Activated CD4-positive, alpha-beta T cell treated with anti-CD3 and anti-CD28 coated beads, Interleukin-2, amount 10 ng/mL, durations not matched to agents 7 days and 5 days (primary cell): Measurements from ENCODE around the gene DYNLL1. TPM values are rescaled to one million over a fixed set of nuclear protein-coding genes. Genes with fewer than 3 reads are reported as not detected.

Experiments used
- CTCF ChIA-PET: fragments of 350-600 bp; sonication (Branson Sonifier 250); formaldehyde crosslinking; loops from one replicate; lab custom pipeline; 2021; ENCODE audit warnings: antibody characterized with exemption; lab: Charles Lee
- POLR2A ChIA-PET: fragments of 350-600 bp; sonication (Branson Sonifier 250); formaldehyde crosslinking; loops from one replicate; lab custom pipeline; 2021; ENCODE audit warnings: antibody characterized with exemption; lab: Charles Lee
- DNase-seq: peaks from one replicate; pipeline ENCODE4 v3.0.0-alpha.2; 2020
- H3K27ac Mint-ChIP-seq: one replicate; pipeline ENCODE4 v1.8.0; 2021; ENCODE audit warnings: mild to moderate bottlenecking, moderate library complexity, mixed read lengths
- H3K27me3 Mint-ChIP-seq: one replicate; pipeline ENCODE4 v1.8.0; 2021; ENCODE audit warnings: mixed read lengths
- H3K36me3 Mint-ChIP-seq: one replicate; pipeline ENCODE4 v1.8.0; 2021; ENCODE audit warnings: low read depth, mixed read lengths
- H3K4me1 Mint-ChIP-seq: one replicate; pipeline ENCODE4 v1.8.0; 2021; ENCODE audit warnings: mixed read lengths
- H3K4me3 Mint-ChIP-seq: one replicate; pipeline ENCODE4 v1.8.0; 2021; ENCODE audit warnings: mild to moderate bottlenecking, moderate library complexity, mixed read lengths
- H3K9me3 Mint-ChIP-seq: one replicate; pipeline ENCODE4 v1.8.0; 2021; ENCODE audit warnings: mixed read lengths
- total RNA-seq, 2 experiments: library from RNA; stranded (reverse); gene quantifications; one replicate each; pipeline ENCODE4 v1.2.3, GENCODE V29; 2021

The DYNLL1 gene
- total RNA-seq, 2 experiments from 2014 or later: 257 to 297 TPM

DNA sequence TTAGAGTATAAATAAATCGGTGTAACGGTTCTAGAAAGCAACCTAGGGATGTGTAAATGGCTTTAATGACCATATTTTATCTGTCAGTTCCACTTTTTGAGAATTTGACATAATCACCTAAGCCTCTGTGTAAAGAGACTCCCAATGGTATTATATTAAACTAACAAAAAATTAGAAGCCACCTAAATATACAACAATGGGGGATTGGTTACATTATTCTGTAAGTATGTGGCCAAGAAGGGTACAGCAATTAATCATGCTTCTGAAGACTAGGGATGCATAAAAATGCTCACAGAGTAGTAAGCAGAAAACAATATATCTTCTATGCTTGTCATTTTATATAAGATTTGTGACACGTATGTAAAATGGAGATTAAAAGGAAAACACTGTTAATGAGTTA lies 48.8 kb downstream of the DYNLL1 start:
- H3K36me3 Mint-ChIP-seq: peaks cover 32% of the 10 kb centered on the region
- no peak for DNase-seq
- H3K4me1 Mint-ChIP-seq: peaks cover 18% of the 10 kb centered on the region
- peak overlapping the region; percentile 31 for H3K27ac Mint-ChIP-seq
- no peaks in the 10 kb centered on the region for H3K27me3 Mint-ChIP-seq
- no peak overlapping the region for H3K4me3 Mint-ChIP-seq
- ChIA-PET CTCF (interaction anchor here (0.7 kb wide), 1 partner anchor 48 kb away, joined by 6 read pairs; the partner anchor contains the start of gene DYNLL1), POLR2A (interaction anchor here (0.6 kb wide), 1 partner anchor 70 kb away, joined by 8 read pairs; no protein-coding TSS in a partner anchor)
- H3K9me3 Mint-ChIP-seq: no peaks in the 10 kb centered on the region

DNA sequence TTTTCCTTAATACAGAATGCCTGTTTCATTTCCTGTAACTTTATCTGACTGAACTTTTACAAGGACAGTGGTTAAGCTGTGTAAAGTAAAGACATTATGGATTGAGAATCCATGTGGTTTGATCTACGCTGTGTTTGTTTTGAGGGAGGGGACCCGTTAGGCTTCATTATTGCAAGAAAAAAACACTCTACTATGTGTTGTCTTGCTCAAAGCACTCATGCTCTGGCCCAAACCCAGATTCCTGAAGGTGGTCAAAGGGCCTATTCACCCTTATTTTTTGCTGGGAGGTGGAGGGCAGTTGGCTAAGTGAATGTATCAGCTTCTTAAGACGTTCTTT lies 50.1 kb downstream of the DYNLL1 start:
- no peak overlapping the region for H3K27ac Mint-ChIP-seq
- POLR2A ChIA-PET: no interaction called here
- CTCF ChIA-PET: interaction anchor here (1.1 kb wide), 1 partner anchor 15 kb away, joined by 3 read pairs; no protein-coding TSS in a partner anchor

More for the DNA sequence above, 50.1 kb downstream of the DYNLL1 start:
- Mint-ChIP-seq H3K4me3 (no peak overlapping the region), H3K4me1 (peaks cover 9% of the 10 kb centered on the region), H3K27me3 (no peaks in the 10 kb centered on the region), H3K9me3 (no peaks in the 10 kb centered on the region), H3K36me3 (peaks cover 23% of the 10 kb centered on the region)
- DNase-seq: no peak

Other genes with a start within 250 kb of the DYNLL1 start
- 100 to 1,000 TPM; 201 to 236 TPM for gene PXN, start 230.4 kb upstream of the DYNLL1 start, total RNA-seq
- 1,000 to 10,000 TPM; 1,162 to 3,350 TPM for gene RNU4-2, start 204.2 kb upstream of the DYNLL1 start, total RNA-seq
- gene RNU4-1, start 202.9 kb upstream of the DYNLL1 start, total RNA-seq: 1,000 to 10,000 TPM in 1 of 2 experiments, 100 to 1,000 TPM in 1; 672 to 1,846 TPM
- gene SIRT4, start 193.8 kb upstream of the DYNLL1 start, total RNA-seq: 1 to 10 TPM in 1 of 2 experiments, under 1 TPM in 1; 0.94 to 1.8 TPM
- not detected for gene PLA2G1B, start 168.3 kb upstream of the DYNLL1 start, total RNA-seq
- gene MSI1, start 126.9 kb upstream of the DYNLL1 start, total RNA-seq: not detected
- gene COX6A1, start 58.0 kb upstream of the DYNLL1 start, total RNA-seq: 100 to 1,000 TPM; 323 to 355 TPM
- gene TRIAP1, start 49.7 kb upstream of the DYNLL1 start, total RNA-seq: 10 to 100 TPM; 26.7 to 31.6 TPM
- 10 to 100 TPM; 27.3 to 32.3 TPM for gene GATC, start 49.7 kb upstream of the DYNLL1 start, total RNA-seq
- 100 to 1,000 TPM; 145 to 159 TPM for gene SRSF9, start 26.4 kb upstream of the DYNLL1 start, total RNA-seq
- gene COQ5, start 33.0 kb downstream of the DYNLL1 start, total RNA-seq: 10 to 100 TPM; 25.5 to 27.9 TPM
- 100 to 1,000 TPM; 191 to 219 TPM for gene RNF10, start 38.2 kb downstream of the DYNLL1 start, total RNA-seq
- gene POP5, start 85.3 kb downstream of the DYNLL1 start, total RNA-seq: 10 to 100 TPM; 60.8 to 64.7 TPM
- gene CABP1, start 144.5 kb downstream of the DYNLL1 start, total RNA-seq: under 1 TPM; 0.10 to 0.29 TPM
- 10 to 100 TPM; 80.5 to 94.4 TPM for gene MLEC, start 191.0 kb downstream of the DYNLL1 start, total RNA-seq
- gene UNC119B, start 214.3 kb downstream of the DYNLL1 start, total RNA-seq: 10 to 100 TPM; 18.3 to 21.7 TPM
- 10 to 100 TPM; 15.5 to 20.1 TPM for gene ACADS, start 229.7 kb downstream of the DYNLL1 start, total RNA-seq